Liver (tissue), 3 donors: Measurements from ENCODE around the gene MAML3.

ENCODE experiments used
- CTCF ChIP-seq: fragments of 150-350 bp; IDR thresholded peaks from 2 replicates; pipeline ENCODE4 v1.5.1; 2017; ENCODE audit warnings: improper control_type of control experiment, low read depth, low read length; ENCODE audit not compliant: missing input control
- TAF1 ChIP-seq: conservative IDR thresholded peaks from 2 replicates; pipeline ENCODE4 v1.6.1; 2016; ENCODE audit warnings: antibody characterized with exemption, mild to moderate bottlenecking
- TF ChIP-seq, protein P1 (sequence below): IDR thresholded peaks from 2 replicates; pipeline ENCODE4 v1.6.1; 2016; ENCODE audit warnings: antibody characterized with exemption
- donor health status: healthy.
- donor health status: healthy.

GRCh38 chr4:139676913-139677585 is 476.9 kb downstream of the MAML3 start:
- TF ChIP-seq, protein P1, sequence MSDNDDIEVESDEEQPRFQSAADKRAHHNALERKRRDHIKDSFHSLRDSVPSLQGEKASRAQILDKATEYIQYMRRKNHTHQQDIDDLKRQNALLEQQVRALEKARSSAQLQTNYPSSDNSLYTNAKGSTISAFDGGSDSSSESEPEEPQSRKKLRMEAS, result no peak
- TF ChIP-seq CTCF (no peak), TAF1 (no peak)
